Body of pancreas (tissue), 4 donors: ENCODE results near the gene ANP32E.
"Not testable (repeated sequence)": the region's sequence is repeated elsewhere in the genome, so short reads cannot be mapped to it uniquely, and the experiment has no call there.

Experiments used
- POLR2A ChIP-seq, 3 donors: fragments of 450-650 bp; IDR thresholded peaks; one replicate each; pipeline ENCODE4 v1.6.1; 2016; ENCODE audit warnings: antibody characterized with exemption in 3 of 3, mild to moderate bottlenecking in 2 of 3
- TF ChIP-seq, protein P1 (sequence below), 7 experiments: fragments of 450-650 bp in 4 of 7; fragments of 200-600 bp in 3 of 7; sonication (generic) in 3 of 7; IDR thresholded peaks; one replicate each; pipeline ENCODE4 v1.5.1; 2016 to 2019; ENCODE audit warnings: antibody characterized with exemption in 7 of 7

DNA sequence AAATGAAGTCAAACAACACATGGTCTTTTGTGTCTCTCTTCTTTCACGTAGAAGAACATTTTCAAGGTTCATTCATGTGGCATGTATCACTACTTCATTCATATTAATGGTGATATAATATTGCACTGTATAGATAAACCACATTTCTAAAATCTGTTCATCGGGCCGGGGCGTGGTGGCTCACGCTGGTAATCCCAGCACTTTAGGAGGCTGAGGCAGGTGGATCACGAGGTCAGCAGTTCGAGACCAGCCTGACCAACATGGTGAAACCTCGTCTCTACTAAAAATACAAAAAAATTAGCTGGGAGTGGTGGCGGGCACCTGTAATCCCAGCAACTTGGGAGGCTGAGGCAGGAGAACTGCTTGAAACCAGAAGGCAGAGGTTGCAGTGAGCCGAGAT, 7.7 kb downstream of the ANP32E start:
- TF ChIP-seq, protein P1, sequence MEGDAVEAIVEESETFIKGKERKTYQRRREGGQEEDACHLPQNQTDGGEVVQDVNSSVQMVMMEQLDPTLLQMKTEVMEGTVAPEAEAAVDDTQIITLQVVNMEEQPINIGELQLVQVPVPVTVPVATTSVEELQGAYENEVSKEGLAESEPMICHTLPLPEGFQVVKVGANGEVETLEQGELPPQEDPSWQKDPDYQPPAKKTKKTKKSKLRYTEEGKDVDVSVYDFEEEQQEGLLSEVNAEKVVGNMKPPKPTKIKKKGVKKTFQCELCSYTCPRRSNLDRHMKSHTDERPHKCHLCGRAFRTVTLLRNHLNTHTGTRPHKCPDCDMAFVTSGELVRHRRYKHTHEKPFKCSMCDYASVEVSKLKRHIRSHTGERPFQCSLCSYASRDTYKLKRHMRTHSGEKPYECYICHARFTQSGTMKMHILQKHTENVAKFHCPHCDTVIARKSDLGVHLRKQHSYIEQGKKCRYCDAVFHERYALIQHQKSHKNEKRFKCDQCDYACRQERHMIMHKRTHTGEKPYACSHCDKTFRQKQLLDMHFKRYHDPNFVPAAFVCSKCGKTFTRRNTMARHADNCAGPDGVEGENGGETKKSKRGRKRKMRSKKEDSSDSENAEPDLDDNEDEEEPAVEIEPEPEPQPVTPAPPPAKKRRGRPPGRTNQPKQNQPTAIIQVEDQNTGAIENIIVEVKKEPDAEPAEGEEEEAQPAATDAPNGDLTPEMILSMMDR (IDR thresholded peaks at IDR 0.05): not testable (repeated sequence)
- TF ChIP-seq POLR2A (IDR thresholded peaks at IDR 0.05): not testable (repeated sequence)
